Lung (tissue), 12 donors: Measurements from ENCODE around the gene WDR19. TPM values are rescaled to one million over a fixed set of nuclear protein-coding genes. Genes with fewer than 3 reads are reported as not detected.

Experiments
- ATAC-seq: fragments of 200-7000 bp; cut with Tn5 transposase; one replicate; pipeline ENCODE4 v1.9.1; 2020; ENCODE audit warnings: moderate number of reproducible peaks; ENCODE audit not compliant: insufficient read depth, low FRiP score
- DNase-seq, 3 donors: peaks; one replicate each; pipeline ENCODE4 v3.0.0-alpha.2; 2013 to 2017
- H3K27ac ChIP-seq, 2 donors: one replicate each; pipeline ENCODE4 v1.5.1; 2013; ENCODE audit warnings: mild to moderate bottlenecking in 2 of 2, moderate library complexity in 2 of 2, control low read depth in 1 of 2, inconsistent platforms in 1 of 2, low read depth in 1 of 2, low read length in 1 of 2
- H3K27me3 ChIP-seq, 3 donors: one replicate each; pipeline ENCODE4 v1.5.1; 2013; ENCODE audit warnings: low read length in 2 of 3; ENCODE audit not compliant: control insufficient read depth in 3 of 3, insufficient read depth in 3 of 3
- H3K36me3 ChIP-seq, 4 donors: one replicate each; pipeline ENCODE4 v1.5.1; 2013; ENCODE audit warnings: low read length in 4 of 4, mild to moderate bottlenecking in 1 of 4, moderate library complexity in 1 of 4; ENCODE audit not compliant: control insufficient read depth in 4 of 4, insufficient read depth in 4 of 4
- H3K4me1 ChIP-seq, 5 donors: one replicate each; pipeline ENCODE4 v1.5.1; 2013; ENCODE audit warnings: low read length in 5 of 5, mild to moderate bottlenecking in 2 of 5, moderate library complexity in 1 of 5; ENCODE audit not compliant: control insufficient read depth in 5 of 5, insufficient read depth in 5 of 5
- H3K4me3 ChIP-seq: one replicate; pipeline ENCODE4 v1.5.1; 2013; ENCODE audit warnings: mild to moderate bottlenecking, control low read depth, moderate library complexity
- H3K9ac ChIP-seq, 2 donors: one replicate each; pipeline ENCODE4 v1.5.1; 2013; ENCODE audit warnings: low read length in 2 of 2, control low read depth in 1 of 2; ENCODE audit not compliant: insufficient read depth in 1 of 2
- H3K9me3 ChIP-seq, 4 donors: one replicate each; pipeline ENCODE4 v1.5.1; 2013; ENCODE audit warnings: low read length in 3 of 4, mild to moderate bottlenecking in 1 of 4, moderate library complexity in 1 of 4; ENCODE audit not compliant: control insufficient read depth in 4 of 4, insufficient read depth in 3 of 4
- WGBS, 2 donors: extraction: QIAGEN DNeasy Blood & Tissue Kit; methylation state at CpG; one replicate each; pipeline ENCODE4 v1.1.7; 2013; 5-methylcytosine and 5-hydroxymethylcytosine counted together
- polyA plus RNA-seq, 2 donors: library from polyadenylated mRNA; stranded (reverse); fragments of 200-250 nt; gene quantifications; one replicate each; pipeline ENCODE4 v1.2.1, GENCODE V29; 2013
- total RNA-seq, 2 donors: library from RNA; depleted of rRNA in 1 of 2; stranded (reverse); fragments of >200 nt in 1 of 2; gene quantifications; one replicate each; pipeline ENCODE4 v1.2.1, GENCODE V29; 2014 to 2021
- TF ChIP-seq, protein P1 (sequence below): IDR thresholded peaks from 2 replicates; pipeline ENCODE4 v1.5.1; 2012; ENCODE audit warnings: mild to moderate bottlenecking; ENCODE audit errors: control extremely low read depth, extremely low read depth
- donor health status: control.
- donor health status: control.
- donor health status: Bipolar disorder and iron deficiency.
- donor health status: healthy.
- donor health status: DM: yes; HTN: yes; CAD: no.

The WDR19 gene
- total and polyA plus RNA-seq, 4 donors, result 14.4 to 75.4 (median 40.5) TPM

DNA sequence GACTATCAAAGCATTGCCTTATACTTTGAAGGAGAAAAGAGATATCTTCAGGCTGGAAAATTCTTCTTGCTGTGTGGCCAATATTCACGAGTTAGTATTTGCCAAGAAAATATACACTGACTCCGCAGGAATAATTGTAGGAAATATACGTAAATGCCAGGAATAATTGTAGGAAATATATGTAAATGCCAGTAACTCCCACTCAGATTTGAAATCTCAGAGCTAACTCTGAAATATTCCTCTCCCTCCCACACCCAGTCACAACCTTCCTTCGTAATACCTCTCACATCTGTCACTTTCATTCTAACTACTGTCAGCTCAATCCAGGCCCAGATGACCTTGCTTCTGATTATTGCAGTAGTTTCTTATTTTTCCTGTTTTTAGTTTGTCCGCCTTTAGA lies 73.5 kb downstream of the WDR19 start:
- Histone ChIP-seq H3K4me1 (no peaks in the 10 kb centered on the region), H3K9me3 (no peaks in the 10 kb centered on the region), H3K36me3 (peaks cover 0 to 21% (median 5%) of the 10 kb centered on the region in 4 donors), H3K27ac (no peak overlapping the region), H3K4me3 (no peak overlapping the region), H3K9ac (no peak overlapping the region), H3K27me3 (no peaks in the 10 kb centered on the region)
- 77 to 83% methylated on average over 5 of the region's 5 CpGs for WGBS, 2 donors
- DNase-seq (peak in 2 of 3 donors; percentile 2 to 3), ATAC-seq (no peak)
- TF ChIP-seq, protein P1, sequence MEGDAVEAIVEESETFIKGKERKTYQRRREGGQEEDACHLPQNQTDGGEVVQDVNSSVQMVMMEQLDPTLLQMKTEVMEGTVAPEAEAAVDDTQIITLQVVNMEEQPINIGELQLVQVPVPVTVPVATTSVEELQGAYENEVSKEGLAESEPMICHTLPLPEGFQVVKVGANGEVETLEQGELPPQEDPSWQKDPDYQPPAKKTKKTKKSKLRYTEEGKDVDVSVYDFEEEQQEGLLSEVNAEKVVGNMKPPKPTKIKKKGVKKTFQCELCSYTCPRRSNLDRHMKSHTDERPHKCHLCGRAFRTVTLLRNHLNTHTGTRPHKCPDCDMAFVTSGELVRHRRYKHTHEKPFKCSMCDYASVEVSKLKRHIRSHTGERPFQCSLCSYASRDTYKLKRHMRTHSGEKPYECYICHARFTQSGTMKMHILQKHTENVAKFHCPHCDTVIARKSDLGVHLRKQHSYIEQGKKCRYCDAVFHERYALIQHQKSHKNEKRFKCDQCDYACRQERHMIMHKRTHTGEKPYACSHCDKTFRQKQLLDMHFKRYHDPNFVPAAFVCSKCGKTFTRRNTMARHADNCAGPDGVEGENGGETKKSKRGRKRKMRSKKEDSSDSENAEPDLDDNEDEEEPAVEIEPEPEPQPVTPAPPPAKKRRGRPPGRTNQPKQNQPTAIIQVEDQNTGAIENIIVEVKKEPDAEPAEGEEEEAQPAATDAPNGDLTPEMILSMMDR, result no peak

DNA sequence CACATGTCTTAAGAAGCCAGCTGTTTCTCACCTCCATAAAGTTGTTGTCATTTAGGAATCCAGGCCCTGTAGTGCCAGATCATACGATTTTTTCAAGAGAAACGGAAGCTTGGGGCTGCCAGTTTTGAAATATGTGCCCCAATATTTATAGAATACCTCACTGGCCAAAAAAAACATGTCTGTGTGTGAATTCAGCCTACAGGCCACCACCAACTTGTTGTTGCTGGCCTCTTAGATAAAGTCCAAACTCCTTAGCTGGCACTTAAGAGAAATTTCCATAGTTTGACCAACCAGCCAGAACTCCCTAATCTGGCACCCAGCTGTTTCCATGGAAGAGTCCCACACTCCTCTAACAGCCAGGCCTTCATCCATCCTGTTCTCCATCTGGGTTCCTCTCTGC lies 74.1 kb downstream of the WDR19 start:
- DNase-seq (no peak), ATAC-seq (no peak)
- Histone ChIP-seq H3K4me3 (no peak overlapping the region), H3K27me3 (no peaks in the 10 kb centered on the region), H3K9me3 (no peaks in the 10 kb centered on the region), H3K27ac (no peak overlapping the region), H3K36me3 (peaks cover 0 to 25% (median 6%) of the 10 kb centered on the region in 4 donors), H3K9ac (no peak overlapping the region), H3K4me1 (no peaks in the 10 kb centered on the region)
- 86 to 90% methylated on average over 2 of the region's 2 CpGs for WGBS, 2 donors
- TF ChIP-seq, protein P1, result no peak

GRCh38 chr4:39259571-39260330 lies 77.4 kb downstream of the WDR19 start:
- TF ChIP-seq, protein P1, result no peak
- 94 to 96% methylated on average over 4 of the region's 4 CpGs for WGBS, 2 donors
- Histone ChIP-seq H3K4me3 (no peak overlapping the region), H3K27ac (no peak overlapping the region), H3K9ac (no peak overlapping the region), H3K36me3 (peaks cover 0 to 26% (median 8%) of the 10 kb centered on the region in 4 donors), H3K9me3 (no peaks in the 10 kb centered on the region), H3K4me1 (no peaks in the 10 kb centered on the region), H3K27me3 (no peaks in the 10 kb centered on the region)
- no peak for ATAC-seq
- DNase-seq, result no peak
